IMR-90 (cell line): ENCODE results near the gene DISP2. TPM values are rescaled to one million over a fixed set of nuclear protein-coding genes. Genes with fewer than 3 reads are reported as not detected.

Experiments used
- ATAC-seq: fragments of 200-7000 bp; cut with Tn5 transposase; 2 replicates; pipeline ENCODE4 v1.9.1; 2020; ENCODE audit warnings: low read depth, mild to moderate bottlenecking, moderate library complexity
- BruUV-seq: library from RNA; stranded (reverse); fragments of 400-500 nt; replicated peaks from 2 replicates; lab custom pipeline; 2021; lab: Mats Ljungman, UMichigan
- CTCF ChIA-PET: fragments of 300-600 bp; formaldehyde crosslinking; extraction: SDS; loops from one replicate; lab custom pipeline; 2021; ENCODE audit warnings: antibody characterized with exemption; lab: Yijun Ruan, JAX
- POLR2A ChIA-PET: fragments of 300-600 bp; sonication (Branson Sonifier 250); formaldehyde crosslinking; loops from one replicate; lab custom pipeline; 2022; ENCODE audit warnings: antibody characterized with exemption; ENCODE audit not compliant: unreplicated experiment; lab: Charles Lee
- DNase-seq: peaks from one replicate; pipeline ENCODE4 v3.0.0; 2013
- H2AFZ ChIP-seq: replicated peaks from 2 replicates; pipeline ENCODE3; 2013; ENCODE audit warnings: low read length, mild to moderate bottlenecking; ENCODE audit not compliant: poor library complexity
- H2AK5ac ChIP-seq: 2 replicates; pipeline ENCODE4 v1.6.1; 2013; ENCODE audit warnings: low read depth, low read length, inconsistent platforms
- H2AK9ac ChIP-seq: replicated peaks from 2 replicates; pipeline ENCODE3; 2013; ENCODE audit warnings: mild to moderate bottlenecking, low read depth, low read length, moderate library complexity; ENCODE audit not compliant: poor library complexity
- H2BK120ac ChIP-seq: 2 replicates; pipeline ENCODE4 v1.6.1; 2013; ENCODE audit warnings: low read depth, low read length, inconsistent platforms
- H2BK15ac ChIP-seq: 3 replicates; pipeline ENCODE4 v1.6.1; 2013; ENCODE audit warnings: low read depth, low read length, inconsistent platforms
- H2BK20ac ChIP-seq: 2 replicates; pipeline ENCODE4 v1.6.1; 2013; ENCODE audit warnings: low read depth, mild to moderate bottlenecking, inconsistent platforms, low read length, moderate library complexity
- H2BK5ac ChIP-seq: 2 replicates; pipeline ENCODE4 v1.6.1; 2013; ENCODE audit warnings: mild to moderate bottlenecking, low read depth, low read length, inconsistent platforms; ENCODE audit not compliant: poor library complexity, severe bottlenecking
- H3K14ac ChIP-seq: replicated peaks from 2 replicates; pipeline ENCODE4 v1.6.1; 2013; ENCODE audit warnings: low read depth, low read length, inconsistent platforms
- H3K18ac ChIP-seq: 2 replicates; pipeline ENCODE4 v1.6.1; 2013; ENCODE audit warnings: low read depth, low read length, control low read depth
- H3K23ac ChIP-seq: 2 replicates; pipeline ENCODE4 v1.6.1; 2013; ENCODE audit warnings: low read depth, low read length, inconsistent platforms
- H3K27ac ChIP-seq: 2 replicates; pipeline ENCODE4 v1.5.1; 2013; ENCODE audit warnings: mild to moderate bottlenecking, control low read depth, low read length; ENCODE audit not compliant: insufficient read depth
- H3K27me3 ChIP-seq: 2 replicates; pipeline ENCODE4 v1.6.1; 2013; ENCODE audit warnings: low read length; ENCODE audit not compliant: control insufficient read depth, insufficient read depth
- H3K36me3 ChIP-seq: 2 replicates; pipeline ENCODE4 v1.6.1; 2013; ENCODE audit warnings: low read length, mixed read lengths; ENCODE audit not compliant: control insufficient read depth, insufficient read depth
- H3K4ac ChIP-seq: 2 replicates; pipeline ENCODE4 v1.6.1; 2013; ENCODE audit warnings: low read depth, low read length, inconsistent platforms
- H3K4me1 ChIP-seq: 2 replicates; pipeline ENCODE4 v1.6.1; 2013; ENCODE audit warnings: low read length, mixed read lengths; ENCODE audit not compliant: control insufficient read depth, insufficient read depth
- H3K4me2 ChIP-seq: 2 replicates; pipeline ENCODE4 v1.6.1; 2013; ENCODE audit warnings: low read depth, mild to moderate bottlenecking, control low read depth, low read length, moderate library complexity
- H3K4me3 ChIP-seq: 2 replicates; pipeline ENCODE4 v1.5.1; 2013; ENCODE audit warnings: low read depth, mild to moderate bottlenecking, control low read depth, low read length, moderate library complexity; ENCODE audit not compliant: insufficient read depth
- H3K56ac ChIP-seq: 2 replicates; pipeline ENCODE4 v1.6.1; 2013; ENCODE audit warnings: low read length, inconsistent platforms; ENCODE audit not compliant: insufficient read depth; ENCODE audit errors: extremely low read depth
- H3K79me1 ChIP-seq, 2 experiments: 2 replicates each; pipeline ENCODE4 v1.6.1; 2013; ENCODE audit warnings: low read length in 2 of 2, inconsistent platforms in 1 of 2, low read depth in 1 of 2
- H3K9ac ChIP-seq: 2 replicates; pipeline ENCODE4 v1.6.1; 2013; ENCODE audit warnings: low read depth, low read length, control low read depth
- H3K9me1 ChIP-seq: 2 replicates; pipeline ENCODE4 v1.6.1; 2013; ENCODE audit warnings: low read length, inconsistent platforms; ENCODE audit not compliant: insufficient read depth
- H3K9me3 ChIP-seq: 2 replicates; pipeline ENCODE4 v1.6.1; 2013; ENCODE audit warnings: low read length; ENCODE audit not compliant: control insufficient read depth, insufficient read depth
- H4K20me1 ChIP-seq: 2 replicates; pipeline ENCODE4 v1.6.1; 2013; ENCODE audit warnings: low read length, inconsistent platforms; ENCODE audit not compliant: insufficient read depth
- H4K5ac ChIP-seq: 2 replicates; pipeline ENCODE4 v1.6.1; 2013; ENCODE audit warnings: mild to moderate bottlenecking, low read depth, low read length, control low read depth
- H4K8ac ChIP-seq, 2 experiments: 2 replicates each; pipeline ENCODE4 v1.6.1; 2013; ENCODE audit warnings: low read depth in 2 of 2, low read length in 2 of 2, control low read depth in 1 of 2, inconsistent platforms in 1 of 2
- H4K91ac ChIP-seq: 2 replicates; pipeline ENCODE4 v1.6.1; 2013; ENCODE audit warnings: low read depth, low read length, inconsistent platforms; ENCODE audit not compliant: insufficient read depth
- BHLHE40 ChIP-seq: fragments of 150-350 bp; IDR thresholded peaks from 2 replicates; pipeline ENCODE4 v1.6.1; 2016; ENCODE audit warnings: mild to moderate bottlenecking, low read depth, low read length
- CEBPB ChIP-seq: IDR thresholded peaks from 2 replicates; pipeline ENCODE4 v1.6.1; 2012; ENCODE audit warnings: low read depth, low read length, improper control_type of control experiment
- FOS ChIP-seq: fragments of 150-350 bp; IDR thresholded peaks from 2 replicates; pipeline ENCODE4 v1.6.1; 2016; ENCODE audit warnings: low read depth, low read length
- POLR2A ChIP-seq: IDR thresholded peaks from 2 replicates; pipeline ENCODE4 v1.6.1; 2012; ENCODE audit warnings: mild to moderate bottlenecking, low read depth, low read length
- RFX5 ChIP-seq: IDR thresholded peaks from 2 replicates; pipeline ENCODE4 v1.8.0; 2012; ENCODE audit warnings: low read depth, mild to moderate bottlenecking, low read length, moderate library complexity
- SMC3 ChIP-seq: fragments of 150-350 bp; IDR thresholded peaks from 2 replicates; pipeline ENCODE4 v1.6.1; 2016; ENCODE audit warnings: low read depth, mild to moderate bottlenecking, antibody characterized with exemption, low read length, moderate library complexity
- WGBS, 2 experiments: methylation state at CpG; one replicate each; pipeline versions ENCODE4 v1.1.5 to v1.1.7; 2013; ENCODE audit warnings: missing lambda C conversion rate in 2 of 2; ENCODE audit not compliant: insufficient read length in 1 of 2; ENCODE audit errors: extremely low coverage in 2 of 2; 5-methylcytosine and 5-hydroxymethylcytosine counted together
- dilution Hi-C: fragments of 300-500 bp; cut with HindIII; formaldehyde crosslinking; loops from one replicate; pipeline ENCODE4 v1.14.3; 2018; ENCODE audit warnings: low sequenced_read_pairs; ENCODE audit not compliant: unreplicated experiment
- in situ Hi-C: fragments of 300-500 bp; cut with MboI; formaldehyde crosslinking; loops from 3 replicates; pipeline ENCODE4 v1.14.3; 2019; ENCODE audit warnings: low sequenced_read_pairs, inconsistent platforms, mixed read lengths
- intact Hi-C: fragments of 100-400 bp; cut with micrococcal nuclease; formaldehyde crosslinking; loops from 2 replicates; pipeline ENCODE4 v1.10.0; 2022
- polyA plus RNA-seq, 3 experiments: library from polyadenylated mRNA; depleted of rRNA; stranded (reverse); fragments of >200 nt; gene quantifications; 2 replicates each; pipeline ENCODE4 v1.2.3, GENCODE V29; 2012; ENCODE audit warnings: low replicate concordance in 1 of 3
- total RNA-seq: library from RNA; depleted of rRNA; stranded (reverse); fragments of >200 nt; gene quantifications from 2 replicates; pipeline ENCODE4 v1.2.3, GENCODE V29; 2012

The DISP2 gene
- total and polyA plus RNA-seq, 2 of the 4 experiments (the other 2 are of a cell fraction), result 0.34 to 0.36 TPM

GRCh38 chr15:40360015-40360414, 2.0 kb downstream of the DISP2 start:
- intact Hi-C loops, result no loop called here
- in situ Hi-C loops, result no loop called here
- peaks cover 3% of the 10 kb centered on the region; the same call in 1 of the 2 replicates for H3K4me1 ChIP-seq
- peaks cover 24% of the 10 kb centered on the region for H3K27me3 ChIP-seq
- no peak overlapping the region for H2AFZ ChIP-seq
- no peak overlapping the region for H2BK20ac ChIP-seq
- no TSS peak for BruUV-seq
- no peaks in the 10 kb centered on the region for H3K9me3 ChIP-seq
- ChIA-PET POLR2A (no interaction called here), CTCF (no interaction called here)
- no peak overlapping the region for H2AK5ac ChIP-seq
- DNase-seq (no peak), ATAC-seq (no peak)
- H4K5ac ChIP-seq, result no peak overlapping the region
- no peak overlapping the region for H3K9ac ChIP-seq
- no peak overlapping the region for H2BK15ac ChIP-seq
- no peak overlapping the region for H3K4me2 ChIP-seq
- no peak overlapping the region for H2BK5ac ChIP-seq
- TF ChIP-seq FOS (no peak), CEBPB (no peak), BHLHE40 (no peak), POLR2A (no peak), SMC3 (no peak), RFX5 (no peak)
- no peak overlapping the region for H3K27ac ChIP-seq
- H3K23ac ChIP-seq, result no peak overlapping the region
- H3K14ac ChIP-seq, result no peak overlapping the region
- no peaks in the 10 kb centered on the region for H3K79me1 ChIP-seq
- H3K56ac ChIP-seq, result no peak overlapping the region
- WGBS, 2 experiments, result no CpG with 5 or more reads among the region's 4 CpGs
- no peak overlapping the region for H4K91ac ChIP-seq
- no peak overlapping the region for H3K4me3 ChIP-seq
- H3K18ac ChIP-seq, result no peak overlapping the region
- dilution Hi-C loops, result no loop called here
- H4K8ac ChIP-seq, result no peak overlapping the region
- no peaks in the 10 kb centered on the region for H3K9me1 ChIP-seq
- no peaks in the 10 kb centered on the region for H3K36me3 ChIP-seq
- H2BK120ac ChIP-seq, result no peak overlapping the region
- H4K20me1 ChIP-seq, result no peaks in the 10 kb centered on the region
- no peak overlapping the region for H2AK9ac ChIP-seq
- no peak overlapping the region for H3K4ac ChIP-seq
